ENCODE data around the gene ZIM2.

ZIM2 gene

DNA sequence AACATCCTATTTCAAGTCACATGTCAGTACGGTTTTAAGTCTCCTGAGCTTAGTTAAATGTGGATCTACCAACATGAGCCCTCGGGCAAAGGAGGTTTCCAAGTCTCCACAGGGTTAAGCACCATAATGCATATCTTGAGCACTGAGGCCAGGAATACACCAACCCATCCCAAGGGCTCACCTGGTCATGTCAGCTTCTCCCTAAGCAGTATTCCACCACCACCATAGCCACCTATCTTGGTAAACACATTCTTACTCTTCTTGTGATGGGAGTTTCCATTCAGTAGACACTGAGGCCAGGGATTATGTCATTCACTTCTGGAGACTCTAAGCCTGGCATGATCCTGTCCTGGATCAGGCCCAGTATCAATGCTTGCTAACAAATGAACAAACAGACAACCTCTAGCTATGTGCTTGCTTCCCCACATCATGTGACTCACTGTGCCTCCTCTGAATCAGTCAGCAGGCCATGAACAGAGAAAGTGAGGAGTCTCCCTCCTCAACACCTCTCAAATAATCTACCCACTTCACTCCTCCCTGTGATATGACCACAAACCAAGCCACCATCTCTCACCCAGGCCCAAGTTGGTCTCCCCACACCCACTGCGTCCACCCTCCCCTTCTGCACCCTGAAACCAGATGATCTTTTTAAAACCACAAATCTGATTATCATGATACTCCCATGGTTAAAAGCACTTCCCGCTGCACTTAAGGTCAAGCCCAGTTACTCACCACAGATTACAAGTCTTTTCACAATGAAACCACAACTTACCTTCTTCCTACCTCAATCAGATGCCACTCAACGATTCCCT lies 5.8 kb downstream of the ZIM2 start:
- TF ChIP-seq, protein P1, sequence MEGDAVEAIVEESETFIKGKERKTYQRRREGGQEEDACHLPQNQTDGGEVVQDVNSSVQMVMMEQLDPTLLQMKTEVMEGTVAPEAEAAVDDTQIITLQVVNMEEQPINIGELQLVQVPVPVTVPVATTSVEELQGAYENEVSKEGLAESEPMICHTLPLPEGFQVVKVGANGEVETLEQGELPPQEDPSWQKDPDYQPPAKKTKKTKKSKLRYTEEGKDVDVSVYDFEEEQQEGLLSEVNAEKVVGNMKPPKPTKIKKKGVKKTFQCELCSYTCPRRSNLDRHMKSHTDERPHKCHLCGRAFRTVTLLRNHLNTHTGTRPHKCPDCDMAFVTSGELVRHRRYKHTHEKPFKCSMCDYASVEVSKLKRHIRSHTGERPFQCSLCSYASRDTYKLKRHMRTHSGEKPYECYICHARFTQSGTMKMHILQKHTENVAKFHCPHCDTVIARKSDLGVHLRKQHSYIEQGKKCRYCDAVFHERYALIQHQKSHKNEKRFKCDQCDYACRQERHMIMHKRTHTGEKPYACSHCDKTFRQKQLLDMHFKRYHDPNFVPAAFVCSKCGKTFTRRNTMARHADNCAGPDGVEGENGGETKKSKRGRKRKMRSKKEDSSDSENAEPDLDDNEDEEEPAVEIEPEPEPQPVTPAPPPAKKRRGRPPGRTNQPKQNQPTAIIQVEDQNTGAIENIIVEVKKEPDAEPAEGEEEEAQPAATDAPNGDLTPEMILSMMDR (conservative IDR thresholded peaks at IDR 0.05; ENCODE audit: low read depth, low read length), result no peak
- H3K4me3 ChIP-seq (ENCODE audit: low read length), result no peak overlapping the region
- no peak for DNase-seq (ENCODE audit: low read depth)

DNA sequence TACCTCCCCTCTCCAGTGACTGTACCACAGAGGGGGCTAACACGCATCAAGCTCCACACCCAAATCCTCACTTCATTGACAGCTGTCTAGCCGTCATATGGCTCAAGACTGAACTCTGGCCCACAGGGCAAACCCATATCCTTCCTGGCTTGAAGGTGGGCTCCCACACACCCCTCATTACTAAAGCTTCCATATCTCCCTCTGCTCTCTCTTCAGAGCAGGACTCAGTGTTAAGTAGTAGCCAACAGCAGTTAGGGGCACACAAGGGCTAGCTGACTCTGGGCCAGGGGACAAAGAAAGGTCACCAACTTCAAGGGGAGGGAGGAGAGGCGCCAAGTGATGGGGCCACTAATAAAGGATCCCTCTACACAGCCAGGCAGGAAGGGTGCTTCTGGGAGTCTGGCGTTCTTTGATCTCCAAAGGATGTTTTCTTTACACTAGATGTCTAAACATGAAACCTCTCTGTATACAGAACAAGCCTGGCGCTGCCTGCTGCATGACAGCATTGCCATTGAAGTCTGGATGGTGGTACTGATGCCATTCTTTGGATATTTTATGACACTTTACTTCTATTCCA lies 8.1 kb downstream of the ZIM2 start:
- no peak for DNase-seq (ENCODE audit: low read depth)
- H3K4me3 ChIP-seq (ENCODE audit: low read length), result no peak overlapping the region
- TF ChIP-seq, protein P1 (conservative IDR thresholded peaks at IDR 0.05; ENCODE audit: low read depth, low read length), result no peak

DNA sequence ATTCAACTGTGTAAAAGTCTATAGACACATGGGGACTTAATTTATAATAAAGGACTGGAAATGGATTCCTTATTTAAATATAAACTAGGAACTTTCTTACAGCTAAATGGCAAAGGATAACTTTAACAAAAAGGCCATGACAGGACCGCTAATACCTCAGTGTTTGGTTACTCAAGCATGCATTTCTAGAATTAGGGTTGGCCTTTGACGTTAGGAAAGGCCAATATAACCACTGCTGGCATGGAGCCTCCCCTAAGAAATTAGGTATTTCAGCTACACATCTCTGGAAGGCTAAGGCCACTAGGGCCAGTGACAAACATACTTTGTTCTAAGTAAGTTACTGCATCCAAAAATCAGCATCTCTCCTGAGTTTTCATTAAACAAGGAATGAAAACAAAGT lies 9.3 kb downstream of the ZIM2 start:
- H3K4me3 ChIP-seq (ENCODE audit: low read length), result no peak overlapping the region
- TF ChIP-seq, protein P1 (conservative IDR thresholded peaks at IDR 0.05; ENCODE audit: low read depth, low read length), result no peak
- no peak for DNase-seq (ENCODE audit: low read depth)

DNA sequence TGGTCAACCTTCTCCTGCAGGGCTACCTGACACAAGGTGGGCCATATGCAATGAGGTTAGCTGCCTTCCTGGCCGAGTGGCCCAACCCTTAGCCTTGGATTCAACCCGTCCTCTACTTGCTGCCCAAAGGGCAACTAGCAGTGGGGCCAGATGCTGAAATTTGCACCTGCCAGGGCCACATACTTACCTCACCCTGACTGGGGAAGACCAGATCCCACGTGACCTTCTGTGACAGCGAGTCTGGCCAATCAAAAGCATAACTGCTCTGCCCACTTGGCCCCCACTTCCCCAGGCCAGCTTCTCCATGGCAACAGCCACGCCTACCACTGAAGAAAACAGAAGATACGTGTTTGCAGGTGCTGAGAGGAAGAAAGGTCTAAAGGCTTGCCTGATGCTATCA lies 10.9 kb downstream of the ZIM2 start:
- TF ChIP-seq, protein P1 (conservative IDR thresholded peaks at IDR 0.05; ENCODE audit: low read depth, low read length), result no peak
- no peak overlapping the region for H3K4me3 ChIP-seq (ENCODE audit: low read length)

DNA sequence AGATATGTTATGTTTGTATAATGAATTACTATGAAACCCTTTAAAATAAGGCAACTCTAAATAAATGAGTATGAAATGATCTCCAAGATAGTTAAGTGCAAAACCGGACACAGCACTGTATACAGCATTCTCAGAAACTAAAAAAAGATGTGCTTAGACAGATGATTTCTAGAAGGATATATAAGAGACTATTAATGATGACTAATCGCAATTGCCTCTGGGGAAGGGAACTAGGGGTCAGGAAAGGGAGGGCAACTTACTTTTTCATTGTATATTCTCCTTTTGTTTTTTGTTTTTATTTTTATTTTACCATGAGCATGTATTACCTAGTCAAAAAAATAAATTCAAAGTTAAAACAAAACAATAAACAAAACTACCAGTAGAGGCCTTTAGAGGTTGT lies 12.8 kb downstream of the ZIM2 start:
- TF ChIP-seq, protein P1 (conservative IDR thresholded peaks at IDR 0.05; ENCODE audit: low read depth, low read length), result no peak
- no peak for DNase-seq (ENCODE audit: low read depth)
- no peak overlapping the region for H3K4me3 ChIP-seq (ENCODE audit: low read length)

More for the DNA sequence above, 10.9 kb downstream of the ZIM2 start:
- no peak for DNase-seq (ENCODE audit: low read depth)

DNA sequence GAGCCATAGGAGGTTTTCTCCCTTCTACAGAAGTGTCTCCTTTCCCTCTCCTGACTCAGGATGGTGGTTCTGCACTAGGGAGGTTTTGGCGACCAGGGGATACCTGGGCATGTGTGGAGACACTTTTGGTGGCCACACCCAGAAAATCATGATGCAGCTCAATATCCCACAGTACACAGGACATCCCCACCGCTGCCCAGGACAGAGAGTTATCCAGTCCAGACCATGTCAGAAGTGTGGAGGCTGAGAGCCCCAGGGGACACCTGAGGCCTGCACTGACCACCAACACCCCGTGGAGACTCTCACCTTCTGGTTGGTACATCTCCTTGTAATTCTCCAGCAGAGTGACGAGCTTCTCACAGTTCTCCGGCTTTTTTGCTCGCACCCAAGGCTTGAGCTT lies 16.6 kb downstream of the ZIM2 start:
- no peak overlapping the region for H3K4me3 ChIP-seq (ENCODE audit: low read length)
- TF ChIP-seq, protein P1 (conservative IDR thresholded peaks at IDR 0.05; ENCODE audit: low read depth, low read length), result no peak
- DNase-seq (ENCODE audit: low read depth), result no peak

DNA sequence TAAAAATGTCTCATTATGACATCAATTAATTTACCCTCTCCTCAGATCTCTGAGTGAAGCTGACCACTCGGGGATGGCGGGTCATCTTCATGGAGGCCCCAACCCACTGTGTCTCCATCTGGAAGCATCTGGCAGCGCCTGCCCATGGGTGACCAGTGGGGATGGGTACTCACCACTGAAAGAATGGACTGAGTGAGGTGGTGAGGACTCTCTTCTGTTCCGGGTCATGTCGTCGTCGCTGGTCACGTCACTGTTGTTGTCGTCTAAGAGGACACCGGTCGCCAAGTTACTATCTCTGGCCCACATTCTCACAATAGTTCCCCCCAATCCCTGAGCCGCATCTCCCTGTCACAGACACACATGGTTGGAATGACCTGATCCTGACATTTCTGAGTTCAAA lies 17.1 kb downstream of the ZIM2 start:
- H3K4me3 ChIP-seq (ENCODE audit: low read length), result no peak overlapping the region
- DNase-seq (ENCODE audit: low read depth), result no peak
- TF ChIP-seq, protein P1 (conservative IDR thresholded peaks at IDR 0.05; ENCODE audit: low read depth, low read length), result no peak
